IMR-90 (cell line): ENCODE data around the gene SRBD1. TPM values are rescaled to one million over a fixed set of nuclear protein-coding genes. Genes with fewer than 3 reads are reported as not detected.

Experiments used
- ATAC-seq: fragments of 200-7000 bp; cut with Tn5 transposase; 2 replicates; pipeline ENCODE4 v1.9.1; 2020; ENCODE audit warnings: low read depth, mild to moderate bottlenecking, moderate library complexity
- BruUV-seq: library from RNA; stranded (reverse); fragments of 400-500 nt; replicated peaks from 2 replicates; lab custom pipeline; 2021; lab: Mats Ljungman, UMichigan
- CTCF ChIA-PET: fragments of 300-600 bp; formaldehyde crosslinking; extraction: SDS; loops from one replicate; lab custom pipeline; 2021; ENCODE audit warnings: antibody characterized with exemption; lab: Yijun Ruan, JAX
- POLR2A ChIA-PET: fragments of 300-600 bp; sonication (Branson Sonifier 250); formaldehyde crosslinking; loops from one replicate; lab custom pipeline; 2022; ENCODE audit warnings: antibody characterized with exemption; ENCODE audit not compliant: unreplicated experiment; lab: Charles Lee
- DNase-seq: peaks from one replicate; pipeline ENCODE4 v3.0.0; 2013
- H2AFZ ChIP-seq: replicated peaks from 2 replicates; pipeline ENCODE3; 2013; ENCODE audit warnings: low read length, mild to moderate bottlenecking; ENCODE audit not compliant: poor library complexity
- H2AK5ac ChIP-seq: 2 replicates; pipeline ENCODE4 v1.6.1; 2013; ENCODE audit warnings: low read depth, low read length, inconsistent platforms
- H2AK9ac ChIP-seq: replicated peaks from 2 replicates; pipeline ENCODE3; 2013; ENCODE audit warnings: mild to moderate bottlenecking, low read depth, low read length, moderate library complexity; ENCODE audit not compliant: poor library complexity
- H2BK120ac ChIP-seq: 2 replicates; pipeline ENCODE4 v1.6.1; 2013; ENCODE audit warnings: low read depth, low read length, inconsistent platforms
- H2BK15ac ChIP-seq: 3 replicates; pipeline ENCODE4 v1.6.1; 2013; ENCODE audit warnings: low read depth, low read length, inconsistent platforms
- H2BK20ac ChIP-seq: 2 replicates; pipeline ENCODE4 v1.6.1; 2013; ENCODE audit warnings: low read depth, mild to moderate bottlenecking, inconsistent platforms, low read length, moderate library complexity
- H2BK5ac ChIP-seq: 2 replicates; pipeline ENCODE4 v1.6.1; 2013; ENCODE audit warnings: mild to moderate bottlenecking, low read depth, low read length, inconsistent platforms; ENCODE audit not compliant: poor library complexity, severe bottlenecking
- H3K14ac ChIP-seq: replicated peaks from 2 replicates; pipeline ENCODE4 v1.6.1; 2013; ENCODE audit warnings: low read depth, low read length, inconsistent platforms
- H3K18ac ChIP-seq: 2 replicates; pipeline ENCODE4 v1.6.1; 2013; ENCODE audit warnings: low read depth, low read length, control low read depth
- H3K23ac ChIP-seq: 2 replicates; pipeline ENCODE4 v1.6.1; 2013; ENCODE audit warnings: low read depth, low read length, inconsistent platforms
- H3K27ac ChIP-seq: 2 replicates; pipeline ENCODE4 v1.5.1; 2013; ENCODE audit warnings: mild to moderate bottlenecking, control low read depth, low read length; ENCODE audit not compliant: insufficient read depth
- H3K27me3 ChIP-seq: 2 replicates; pipeline ENCODE4 v1.6.1; 2013; ENCODE audit warnings: low read length; ENCODE audit not compliant: control insufficient read depth, insufficient read depth
- H3K36me3 ChIP-seq: 2 replicates; pipeline ENCODE4 v1.6.1; 2013; ENCODE audit warnings: low read length, mixed read lengths; ENCODE audit not compliant: control insufficient read depth, insufficient read depth
- H3K4ac ChIP-seq: 2 replicates; pipeline ENCODE4 v1.6.1; 2013; ENCODE audit warnings: low read depth, low read length, inconsistent platforms
- H3K4me1 ChIP-seq: 2 replicates; pipeline ENCODE4 v1.6.1; 2013; ENCODE audit warnings: low read length, mixed read lengths; ENCODE audit not compliant: control insufficient read depth, insufficient read depth
- H3K4me2 ChIP-seq: 2 replicates; pipeline ENCODE4 v1.6.1; 2013; ENCODE audit warnings: low read depth, mild to moderate bottlenecking, control low read depth, low read length, moderate library complexity
- H3K4me3 ChIP-seq: 2 replicates; pipeline ENCODE4 v1.5.1; 2013; ENCODE audit warnings: low read depth, mild to moderate bottlenecking, control low read depth, low read length, moderate library complexity; ENCODE audit not compliant: insufficient read depth
- H3K56ac ChIP-seq: 2 replicates; pipeline ENCODE4 v1.6.1; 2013; ENCODE audit warnings: low read length, inconsistent platforms; ENCODE audit not compliant: insufficient read depth; ENCODE audit errors: extremely low read depth
- H3K79me1 ChIP-seq, 2 experiments: 2 replicates each; pipeline ENCODE4 v1.6.1; 2013; ENCODE audit warnings: low read length in 2 of 2, inconsistent platforms in 1 of 2, low read depth in 1 of 2
- H3K9ac ChIP-seq: 2 replicates; pipeline ENCODE4 v1.6.1; 2013; ENCODE audit warnings: low read depth, low read length, control low read depth
- H3K9me1 ChIP-seq: 2 replicates; pipeline ENCODE4 v1.6.1; 2013; ENCODE audit warnings: low read length, inconsistent platforms; ENCODE audit not compliant: insufficient read depth
- H3K9me3 ChIP-seq: 2 replicates; pipeline ENCODE4 v1.6.1; 2013; ENCODE audit warnings: low read length; ENCODE audit not compliant: control insufficient read depth, insufficient read depth
- H4K20me1 ChIP-seq: 2 replicates; pipeline ENCODE4 v1.6.1; 2013; ENCODE audit warnings: low read length, inconsistent platforms; ENCODE audit not compliant: insufficient read depth
- H4K5ac ChIP-seq: 2 replicates; pipeline ENCODE4 v1.6.1; 2013; ENCODE audit warnings: mild to moderate bottlenecking, low read depth, low read length, control low read depth
- H4K8ac ChIP-seq, 2 experiments: 2 replicates each; pipeline ENCODE4 v1.6.1; 2013; ENCODE audit warnings: low read depth in 2 of 2, low read length in 2 of 2, control low read depth in 1 of 2, inconsistent platforms in 1 of 2
- H4K91ac ChIP-seq: 2 replicates; pipeline ENCODE4 v1.6.1; 2013; ENCODE audit warnings: low read depth, low read length, inconsistent platforms; ENCODE audit not compliant: insufficient read depth
- CEBPB ChIP-seq: IDR thresholded peaks from 2 replicates; pipeline ENCODE4 v1.6.1; 2012; ENCODE audit warnings: low read depth, low read length, improper control_type of control experiment
- NFE2L2 ChIP-seq: fragments of 150-350 bp; IDR thresholded peaks from 2 replicates; pipeline ENCODE4 v1.6.1; 2016; ENCODE audit warnings: low read depth, mild to moderate bottlenecking, low read length
- WGBS, 2 experiments: methylation state at CpG; one replicate each; pipeline versions ENCODE4 v1.1.5 to v1.1.7; 2013; ENCODE audit warnings: missing lambda C conversion rate in 2 of 2; ENCODE audit not compliant: insufficient read length in 1 of 2; ENCODE audit errors: extremely low coverage in 2 of 2; 5-methylcytosine and 5-hydroxymethylcytosine counted together
- dilution Hi-C: fragments of 300-500 bp; cut with HindIII; formaldehyde crosslinking; loops from one replicate; pipeline ENCODE4 v1.14.3; 2018; ENCODE audit warnings: low sequenced_read_pairs; ENCODE audit not compliant: unreplicated experiment
- in situ Hi-C: fragments of 300-500 bp; cut with MboI; formaldehyde crosslinking; loops from 3 replicates; pipeline ENCODE4 v1.14.3; 2019; ENCODE audit warnings: low sequenced_read_pairs, inconsistent platforms, mixed read lengths
- intact Hi-C: fragments of 100-400 bp; cut with micrococcal nuclease; formaldehyde crosslinking; loops from 2 replicates; pipeline ENCODE4 v1.10.0; 2022
- polyA plus RNA-seq, 3 experiments: library from polyadenylated mRNA; depleted of rRNA; stranded (reverse); fragments of >200 nt; gene quantifications; 2 replicates each; pipeline ENCODE4 v1.2.3, GENCODE V29; 2012; ENCODE audit warnings: low replicate concordance in 1 of 3
- total RNA-seq: library from RNA; depleted of rRNA; stranded (reverse); fragments of >200 nt; gene quantifications from 2 replicates; pipeline ENCODE4 v1.2.3, GENCODE V29; 2012

The SRBD1 gene
- total and polyA plus RNA-seq, 2 of the 4 experiments (the other 2 are of a cell fraction), result 3.5 to 14.7 TPM

DNA sequence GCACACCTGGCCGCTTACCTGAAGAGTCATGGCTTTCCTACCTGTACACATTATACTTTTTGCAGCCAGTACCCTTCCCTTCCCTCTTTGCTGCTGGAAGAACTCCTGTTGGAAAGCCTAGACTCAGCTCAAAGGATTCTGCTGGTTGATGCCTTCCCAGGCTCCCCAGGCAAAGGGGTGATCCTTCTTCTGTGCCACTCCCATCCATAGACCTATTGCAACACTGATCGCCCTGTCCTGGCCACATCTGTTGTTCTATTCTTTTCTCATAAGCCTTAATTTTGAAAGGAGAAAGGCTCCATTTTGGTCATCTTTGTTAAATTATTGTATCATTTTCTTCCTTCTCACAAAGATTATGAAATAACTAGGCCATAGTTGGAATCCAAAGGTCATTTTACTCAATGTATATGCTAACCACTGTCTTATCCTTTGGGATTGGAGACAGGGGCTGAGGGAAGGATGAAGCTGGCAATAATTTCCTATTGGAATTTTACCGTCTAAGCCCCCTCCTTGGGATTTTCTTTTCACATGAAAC is 37.0 kb upstream of the SRBD1 start:
- Histone ChIP-seq H2BK120ac (no peak overlapping the region), H3K27me3 (peaks cover 2% of the 10 kb centered on the region), H3K9me1 (no peaks in the 10 kb centered on the region), H2BK5ac (no peak overlapping the region), H3K4me2 (no peak overlapping the region), H2AFZ (no peak overlapping the region), H3K14ac (no peak overlapping the region), H3K4ac (no peak overlapping the region), H2BK15ac (no peak overlapping the region), H2BK20ac (no peak overlapping the region), H3K79me1 (peaks cover 6 to 19% of the 10 kb centered on the region in 2 experiments; a peak in 3 of 4 replicates), H4K20me1 (peaks cover 8% of the 10 kb centered on the region; the same call in 1 of the 2 replicates), H3K4me3 (no peak overlapping the region), H3K9ac (no peak overlapping the region), H3K18ac (no peak overlapping the region), H3K4me1 (peaks cover 4% of the 10 kb centered on the region), H2AK5ac (no peak overlapping the region), H3K36me3 (no peaks in the 10 kb centered on the region), H3K9me3 (no peaks in the 10 kb centered on the region), H3K23ac (no peak overlapping the region), H3K56ac (no peak overlapping the region), H3K27ac (no peak overlapping the region), H4K5ac (no peak overlapping the region), H4K91ac (no peak overlapping the region), H4K8ac (no peak overlapping the region), H2AK9ac (no peak overlapping the region)
- ATAC-seq, result no peak
- POLR2A ChIA-PET, result no interaction called here
- dilution Hi-C loops, result loop anchor here (25.0 kb wide), 1 partner anchor 289 kb away; no protein-coding TSS in a partner anchor
- no peak for DNase-seq
- WGBS, 2 experiments, result 100% methylated on average over 1 of the region's 3 CpGs; no CpG with 5 or more reads in 1 of the 2 experiments
- no TSS peak for BruUV-seq
- 0 out of 2 replicates have a peak, but pooled peaks have one; percentile 13 for TF ChIP-seq CEBPB
- no peak for TF ChIP-seq NFE2L2
- in situ Hi-C loops, result loop anchor here (5.0 to 25.0 kb wide), 3 partner anchors 129 to 664 kb away; no protein-coding TSS in a partner anchor
- intact Hi-C loops, result no loop called here
- CTCF ChIA-PET, result no interaction called here
